PC-3 (cell line): Measurements from ENCODE around the gene IGSF8.

Experiments
- EZH2 ChIP-seq: fragments of 300-600 bp; sonication (generic); IDR thresholded peaks from one replicate; pipeline ENCODE4 v1.6.1; 2017; ENCODE audit warnings: antibody characterized with exemption, mild to moderate bottlenecking, low read length; ENCODE audit not compliant: unreplicated experiment
- TF ChIP-seq, protein P1 (sequence below): fragments of 300-600 bp; sonication (generic); conservative IDR thresholded peaks from 2 replicates; pipeline ENCODE4 v1.5.1; 2017; ENCODE audit warnings: antibody characterized with exemption, low read depth, mild to moderate bottlenecking, low read length

DNA sequence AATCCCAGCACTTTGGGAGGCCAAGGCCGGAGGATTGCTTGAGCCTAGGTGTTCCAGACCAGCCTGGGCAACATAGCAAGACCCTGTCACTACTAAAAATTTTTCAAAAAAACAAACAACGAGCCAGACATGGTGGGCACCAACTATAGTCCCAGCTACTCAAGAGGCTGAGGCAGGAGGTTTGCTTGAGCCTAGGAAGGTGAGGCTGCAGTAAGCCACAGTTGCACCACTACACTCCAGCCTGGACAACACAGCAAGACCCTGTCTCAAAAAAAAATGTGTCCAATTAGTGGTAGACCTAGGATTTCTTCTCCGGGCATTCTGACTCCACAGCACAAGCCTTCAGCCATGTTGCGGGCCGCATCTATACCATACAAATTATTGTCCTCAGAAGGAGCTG is 6.7 kb upstream of the IGSF8 start:
- TF ChIP-seq, protein P1, sequence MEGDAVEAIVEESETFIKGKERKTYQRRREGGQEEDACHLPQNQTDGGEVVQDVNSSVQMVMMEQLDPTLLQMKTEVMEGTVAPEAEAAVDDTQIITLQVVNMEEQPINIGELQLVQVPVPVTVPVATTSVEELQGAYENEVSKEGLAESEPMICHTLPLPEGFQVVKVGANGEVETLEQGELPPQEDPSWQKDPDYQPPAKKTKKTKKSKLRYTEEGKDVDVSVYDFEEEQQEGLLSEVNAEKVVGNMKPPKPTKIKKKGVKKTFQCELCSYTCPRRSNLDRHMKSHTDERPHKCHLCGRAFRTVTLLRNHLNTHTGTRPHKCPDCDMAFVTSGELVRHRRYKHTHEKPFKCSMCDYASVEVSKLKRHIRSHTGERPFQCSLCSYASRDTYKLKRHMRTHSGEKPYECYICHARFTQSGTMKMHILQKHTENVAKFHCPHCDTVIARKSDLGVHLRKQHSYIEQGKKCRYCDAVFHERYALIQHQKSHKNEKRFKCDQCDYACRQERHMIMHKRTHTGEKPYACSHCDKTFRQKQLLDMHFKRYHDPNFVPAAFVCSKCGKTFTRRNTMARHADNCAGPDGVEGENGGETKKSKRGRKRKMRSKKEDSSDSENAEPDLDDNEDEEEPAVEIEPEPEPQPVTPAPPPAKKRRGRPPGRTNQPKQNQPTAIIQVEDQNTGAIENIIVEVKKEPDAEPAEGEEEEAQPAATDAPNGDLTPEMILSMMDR, result no peak
- no peak for TF ChIP-seq EZH2
